ENCODE measurements around the gene EIF4G2. TPM values are rescaled to one million over a fixed set of nuclear protein-coding genes. Genes with fewer than 3 reads are reported as not detected.

Gene EIF4G2
- total and polyA plus RNA-seq, 2 of the 8 experiments (the other 6 are each of a cell fraction or from before 2014, with no cell fraction given) = 438 to 964 TPM

- TF ChIP-seq CBX8 (IDR thresholded peaks at IDR 0.05; ENCODE audit: borderline replicate concordance, low read depth, low read length) = no peak
- 0 out of 2 replicates have a peak, but pooled peaks have one; percentile 27 for TF ChIP-seq CHD2 (IDR thresholded peaks at IDR 0.05; ENCODE audit: low read length)
- TF ChIP-seq EGR1 (IDR thresholded peaks at IDR 0.05; ENCODE audit: borderline replicate concordance, low read depth, low read length) = no peak
- TF ChIP-seq RXRA (IDR thresholded peaks at IDR 0.05; ENCODE audit: insufficient read depth, low read depth, low read length) = no peak
- peak; percentile 53; the same call in 1 of the 2 replicates for TF ChIP-seq JUND (IDR thresholded peaks at IDR 0.05; ENCODE audit: low read length)
- no peak for TF ChIP-seq ZNF274 (IDR thresholded peaks at IDR 0.05; ENCODE audit: borderline replicate concordance, extremely low read depth, low read length)
- no peak for TF ChIP-seq KDM4A (IDR thresholded peaks at IDR 0.05; ENCODE audit: low read depth, low read length, severe bottlenecking)
- no peak for TF ChIP-seq PHF8 (conservative IDR thresholded peaks at IDR 0.05; ENCODE audit: low read depth, low read length)
- TF ChIP-seq NRF1 (IDR thresholded peaks at IDR 0.05; ENCODE audit: low read depth, low read length) = no peak
- TF ChIP-seq POLR2A (IDR thresholded peaks at IDR 0.05; ENCODE audit: control extremely low read depth in 1 of 2, low read depth in 2 of 2, low read length in 2 of 2) = no peak
- TF ChIP-seq BACH1 (IDR thresholded peaks at IDR 0.05; ENCODE audit: low read length) = no peak; the same call in 1 of the 2 replicates
- TF ChIP-seq JUN (IDR thresholded peaks at IDR 0.05; ENCODE audit: low read depth, low read length) = no peak
- no peak for TF ChIP-seq KDM1A (IDR thresholded peaks at IDR 0.05; ENCODE audit: borderline replicate concordance, low read length)
- TF ChIP-seq, protein P1, sequence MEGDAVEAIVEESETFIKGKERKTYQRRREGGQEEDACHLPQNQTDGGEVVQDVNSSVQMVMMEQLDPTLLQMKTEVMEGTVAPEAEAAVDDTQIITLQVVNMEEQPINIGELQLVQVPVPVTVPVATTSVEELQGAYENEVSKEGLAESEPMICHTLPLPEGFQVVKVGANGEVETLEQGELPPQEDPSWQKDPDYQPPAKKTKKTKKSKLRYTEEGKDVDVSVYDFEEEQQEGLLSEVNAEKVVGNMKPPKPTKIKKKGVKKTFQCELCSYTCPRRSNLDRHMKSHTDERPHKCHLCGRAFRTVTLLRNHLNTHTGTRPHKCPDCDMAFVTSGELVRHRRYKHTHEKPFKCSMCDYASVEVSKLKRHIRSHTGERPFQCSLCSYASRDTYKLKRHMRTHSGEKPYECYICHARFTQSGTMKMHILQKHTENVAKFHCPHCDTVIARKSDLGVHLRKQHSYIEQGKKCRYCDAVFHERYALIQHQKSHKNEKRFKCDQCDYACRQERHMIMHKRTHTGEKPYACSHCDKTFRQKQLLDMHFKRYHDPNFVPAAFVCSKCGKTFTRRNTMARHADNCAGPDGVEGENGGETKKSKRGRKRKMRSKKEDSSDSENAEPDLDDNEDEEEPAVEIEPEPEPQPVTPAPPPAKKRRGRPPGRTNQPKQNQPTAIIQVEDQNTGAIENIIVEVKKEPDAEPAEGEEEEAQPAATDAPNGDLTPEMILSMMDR (IDR thresholded peaks at IDR 0.05; ENCODE audit: control extremely low read depth in 1 of 3, insufficient read depth in 1 of 3, low read depth in 1 of 3, low read length in 3 of 3) = peak; percentile 98 to 99 (median 98)
- no peak for TF ChIP-seq CHD1 (IDR thresholded peaks at IDR 0.05; ENCODE audit: low read depth, low read length)
Observed at GRCh38 chr11:10792385-10793068, 16.2 kb downstream of the EIF4G2 start (continued).

Measured in H1 (cell line).